HepG2 (cell line): Measurements from ENCODE around the gene SDCCAG8. TPM values are rescaled to one million over a fixed set of nuclear protein-coding genes. Genes with fewer than 3 reads are reported as not detected.

Source experiments
- AGO1 ChIP-seq: fragments of 200-400 bp; formaldehyde crosslinking; IDR thresholded peaks from 2 replicates; pipeline ENCODE4 v1.6.1; 2017; ENCODE audit warnings: mild to moderate bottlenecking, low read depth, low read length, moderate library complexity; ENCODE audit not compliant: poor library complexity, severe bottlenecking
- BORCS8-MEF2B ChIP-seq: sonication (generic); formaldehyde crosslinking; IDR thresholded peaks from 2 replicates; pipeline ENCODE4 v1.8.0; 2022; ENCODE audit warnings: mild to moderate bottlenecking, missing genetic modification reagents
- CSRNP1 ChIP-seq: sonication (generic); formaldehyde crosslinking; IDR thresholded peaks from 2 replicates; pipeline ENCODE4 v1.8.1; 2023; ENCODE audit warnings: mild to moderate bottlenecking, missing genetic modification reagents
- DNMT1 ChIP-seq: sonication (generic); formaldehyde crosslinking; IDR thresholded peaks from 2 replicates; pipeline ENCODE4 v1.5.1; 2020; ENCODE audit warnings: mild to moderate bottlenecking, missing genetic modification reagents
- FOSL1 ChIP-seq: sonication (generic); formaldehyde crosslinking; IDR thresholded peaks from 2 replicates; pipeline ENCODE4 v1.9.0; 2021; ENCODE audit warnings: missing genetic modification reagents, borderline replicate concordance
- KLF11 ChIP-seq: IDR thresholded peaks from 2 replicates; pipeline ENCODE4 v1.6.1; 2016; ENCODE audit warnings: missing compliant biosample characterization
- MAFF ChIP-seq: IDR thresholded peaks from 2 replicates; pipeline ENCODE4 v1.6.1; 2011; ENCODE audit warnings: low read depth, low read length, improper control_type of control experiment
- MXI1 ChIP-seq: IDR thresholded peaks from 3 replicates; pipeline ENCODE4 v1.6.1; 2012; ENCODE audit warnings: low read depth, low read length, inconsistent platforms, borderline replicate concordance
- NCOA5 ChIP-seq: sonication (generic); formaldehyde crosslinking; IDR thresholded peaks from 2 replicates; pipeline ENCODE4 v1.4.0; 2020; ENCODE audit warnings: missing genetic modification reagents
- NR2F2 ChIP-seq: IDR thresholded peaks from 2 replicates; pipeline ENCODE4 v1.6.1; 2012; ENCODE audit warnings: low read depth, inconsistent platforms, borderline replicate concordance
- PHB2 ChIP-seq: fragments of 450-650 bp; IDR thresholded peaks from 2 replicates; pipeline ENCODE4 v1.6.1; 2018; ENCODE audit not compliant: partially characterized antibody
- RAD21 ChIP-seq: fragments of 450-650 bp; formaldehyde crosslinking; IDR thresholded peaks from 2 replicates; pipeline ENCODE4 v1.5.0; 2020; ENCODE audit warnings: mild to moderate bottlenecking
- RARG ChIP-seq: sonication (generic); formaldehyde crosslinking; IDR thresholded peaks from 2 replicates; pipeline ENCODE4 v1.4.0; 2020; ENCODE audit warnings: low read depth, mild to moderate bottlenecking, missing genetic modification reagents
- RNF219 ChIP-seq: sonication (generic); formaldehyde crosslinking; IDR thresholded peaks from 2 replicates; pipeline ENCODE4 v1.5.0; 2020; ENCODE audit warnings: mild to moderate bottlenecking, missing genetic modification reagents
- SAFB2 ChIP-seq: sonication (generic); formaldehyde crosslinking; IDR thresholded peaks from 2 replicates; pipeline ENCODE4 v1.5.1; 2020; ENCODE audit warnings: missing genetic modification reagents, low read depth, mild to moderate bottlenecking, borderline replicate concordance
- ZNF530 ChIP-seq: sonication (generic); formaldehyde crosslinking; IDR thresholded peaks from 2 replicates; pipeline ENCODE4 v1.5.0; 2020; ENCODE audit warnings: low read depth, mild to moderate bottlenecking, missing genetic modification reagents
- ZNF646 ChIP-seq: sonication (generic); formaldehyde crosslinking; IDR thresholded peaks from 2 replicates; pipeline ENCODE4 v1.9.0; 2021; ENCODE audit warnings: mild to moderate bottlenecking, missing genetic modification reagents
- ZNF788 ChIP-seq: sonication (generic); formaldehyde crosslinking; IDR thresholded peaks from 2 replicates; pipeline ENCODE4 v1.5.0; 2020; ENCODE audit warnings: mild to moderate bottlenecking, missing genetic modification reagents, borderline replicate concordance
- polyA plus RNA-seq, 8 experiments: library from polyadenylated mRNA; depleted of rRNA in 3 of 8; stranded (reverse) in 7 of 8; unstranded in 1 of 8; fragments of >200 nt; fragmentation: Illumina TruSeq in 4 of 8; extraction: Trizol in 4 of 8; gene quantifications; 2 replicates each; pipeline versions ENCODE4 v1.2.1 to v1.2.3, GENCODE V29; 2011 to 2016; ENCODE audit warnings: low read depth in 4 of 8, missing spikeins in 1 of 8, mixed read lengths in 1 of 8; ENCODE audit not compliant: insufficient read depth in 1 of 8
- total RNA-seq, 5 experiments: library from RNA; depleted of rRNA; stranded (reverse); fragments of >200 nt; fragmentation: Illumina TruSeq; extraction: Trizol; gene quantifications; 2 replicates each; pipeline ENCODE4 v1.2.3, GENCODE V29; 2016; ENCODE audit warnings: low read depth in 1 of 5

SDCCAG8 gene
- total and polyA plus RNA-seq, 2 of the 13 experiments (the other 11 are each of a cell fraction or from before 2014, with no cell fraction given), result 9.5 to 13.4 TPM

- no peak for TF ChIP-seq RAD21 (CRISPR knock-in tag)
- no peak for TF ChIP-seq DNMT1 (CRISPR knock-in tag)
- TF ChIP-seq PHB2, result no peak
- TF ChIP-seq MAFF, result no peak
- TF ChIP-seq KLF11, result peak; percentile 76; the same call in 1 of the 2 replicates
- TF ChIP-seq BORCS8-MEF2B (CRISPR knock-in tag), result 0 out of 2 replicates have a peak, but pooled peaks have one; percentile 34
- no peak for TF ChIP-seq NCOA5
- no peak for TF ChIP-seq CSRNP1 (CRISPR knock-in tag)
- no peak for TF ChIP-seq ZNF646
- TF ChIP-seq AGO1, result no peak
- 0 out of 2 replicates have a peak, but pooled peaks have one; percentile 67 for TF ChIP-seq RNF219
- TF ChIP-seq MXI1, result peak; percentile 86; the same call in 1 of the 3 replicates
- TF ChIP-seq ZNF530 (CRISPR knock-in tag), result no peak
- TF ChIP-seq FOSL1 (CRISPR knock-in tag), result no peak
- no peak for TF ChIP-seq NR2F2
- TF ChIP-seq ZNF788, result peak; percentile 64; the same call in 1 of the 2 replicates
- no peak for TF ChIP-seq RARG (CRISPR knock-in tag)
- no peak for TF ChIP-seq SAFB2 (CRISPR knock-in tag)
Measured at GRCh38 chr1:243505986-243506689, 250.3 kb downstream of the SDCCAG8 start (continued).
